Naive thymus-derived CD4-positive, alpha-beta T cell (primary cell): ENCODE data around the gene PET100. TPM values are rescaled to one million over a fixed set of nuclear protein-coding genes. Genes with fewer than 3 reads are reported as not detected.
"Not testable (repeated sequence)": the region's sequence is repeated elsewhere in the genome, so short reads cannot be mapped to it uniquely, and the experiment has no call there.

ENCODE experiments used
- ATAC-seq: fragments of 150-1000 bp; cut with Tn5 transposase; 2 replicates; pipeline ENCODE4 v1.10.0; 2021; ENCODE audit warnings: mild to moderate bottlenecking, moderate library complexity
- CTCF ChIA-PET: fragments of 350-600 bp; sonication (Branson Sonifier 250); formaldehyde crosslinking; loops from one replicate; lab custom pipeline; 2021; ENCODE audit warnings: antibody characterized with exemption; lab: Charles Lee
- POLR2A ChIA-PET: fragments of 350-600 bp; sonication (Branson Sonifier 250); formaldehyde crosslinking; loops from one replicate; lab custom pipeline; 2021; ENCODE audit warnings: antibody characterized with exemption, inconsistent platforms; lab: Charles Lee
- DNase-seq, 9 donors: peaks; one replicate each; pipeline versions ENCODE4 v3.0.0 to v3.0.0-alpha.2; 2020 to 2022; ENCODE audit warnings: mixed read lengths in 1 of 9
- H3K27ac ChIP-seq: one replicate; pipeline ENCODE4 v1.7.0; 2013; ENCODE audit warnings: mild to moderate bottlenecking, low read depth, low read length, moderate library complexity
- H3K27me3 ChIP-seq, 2 donors: one replicate each; pipeline ENCODE4 v1.7.0; 2013; ENCODE audit warnings: low read length in 2 of 2, mild to moderate bottlenecking in 2 of 2, moderate library complexity in 2 of 2; ENCODE audit not compliant: control insufficient read depth in 2 of 2, insufficient read depth in 2 of 2
- H3K36me3 ChIP-seq, 3 experiments: 1 replicate in 2 of 3; 2 replicates in 1 of 3; pipeline ENCODE4 v1.7.0; 2013; ENCODE audit warnings: low read length in 3 of 3, mild to moderate bottlenecking in 3 of 3, moderate library complexity in 1 of 3; ENCODE audit not compliant: insufficient read depth in 3 of 3, control insufficient read depth in 2 of 3
- H3K4me1 ChIP-seq, 2 donors: one replicate each; pipeline ENCODE4 v1.7.0; 2013; ENCODE audit warnings: low read length in 2 of 2, mild to moderate bottlenecking in 2 of 2, moderate library complexity in 1 of 2; ENCODE audit not compliant: control insufficient read depth in 2 of 2, insufficient read depth in 2 of 2
- H3K4me3 ChIP-seq: 2 replicates; pipeline ENCODE4 v1.7.0; 2013; ENCODE audit warnings: mild to moderate bottlenecking, low read length
- H3K9me3 ChIP-seq, 3 experiments: 1 replicate in 2 of 3; 2 replicates in 1 of 3; pipeline ENCODE4 v1.7.0; 2013; ENCODE audit warnings: low read length in 3 of 3; ENCODE audit not compliant: control insufficient read depth in 2 of 3
- H3K27ac Mint-ChIP-seq, 9 donors: one replicate each; pipeline ENCODE4 v1.8.0; 2020 to 2022; ENCODE audit warnings: mixed read lengths in 9 of 9, mild to moderate bottlenecking in 8 of 9, moderate library complexity in 5 of 9, inconsistent platforms in 2 of 9
- H3K27me3 Mint-ChIP-seq, 5 donors: one replicate each; pipeline ENCODE4 v1.8.0; 2021 to 2022; ENCODE audit warnings: mixed read lengths in 5 of 5, mild to moderate bottlenecking in 1 of 5
- H3K36me3 Mint-ChIP-seq, 5 donors: one replicate each; pipeline ENCODE4 v1.8.0; 2020 to 2022; ENCODE audit warnings: mixed read lengths in 5 of 5, mild to moderate bottlenecking in 3 of 5, inconsistent platforms in 1 of 5
- H3K4me1 Mint-ChIP-seq, 7 donors: one replicate each; pipeline ENCODE4 v1.8.0; 2020 to 2022; ENCODE audit warnings: mixed read lengths in 7 of 7, mild to moderate bottlenecking in 3 of 7, inconsistent platforms in 1 of 7
- H3K4me3 Mint-ChIP-seq, 10 donors: one replicate each; pipeline ENCODE4 v1.8.0; 2020 to 2022; ENCODE audit warnings: mild to moderate bottlenecking in 10 of 10, mixed read lengths in 10 of 10, moderate library complexity in 6 of 10, inconsistent platforms in 2 of 10
- H3K9me3 Mint-ChIP-seq, 11 donors: one replicate each; pipeline ENCODE4 v1.8.0; 2020 to 2022; ENCODE audit warnings: mixed read lengths in 11 of 11, mild to moderate bottlenecking in 4 of 11, inconsistent platforms in 1 of 11, moderate library complexity in 1 of 11
- intact Hi-C, 2 donors: fragments of 100-400 bp; cut with micrococcal nuclease; formaldehyde crosslinking; loops; one replicate each; pipeline ENCODE4 v1.15.1; 2023
- polyA plus RNA-seq, 2 donors: library from polyadenylated mRNA; unstranded; fragments of 300-500 nt; fragmentation: Illumina TruSeq; gene quantifications; one replicate each; pipeline ENCODE4 v1.2.3, GENCODE V29; 2021
- total RNA-seq, 6 experiments: library from RNA in 5 of 6; stranded (reverse) in 5 of 6; gene quantifications; 1 replicate in 5 of 6; 2 replicates in 1 of 6; pipeline ENCODE4 v1.2.3 and lab custom pipeline; 2021 to 2026

Gene PET100
- total and polyA plus RNA-seq, 7 experiments from 2014 or later: 112 to 274 (median 127) TPM

DNA sequence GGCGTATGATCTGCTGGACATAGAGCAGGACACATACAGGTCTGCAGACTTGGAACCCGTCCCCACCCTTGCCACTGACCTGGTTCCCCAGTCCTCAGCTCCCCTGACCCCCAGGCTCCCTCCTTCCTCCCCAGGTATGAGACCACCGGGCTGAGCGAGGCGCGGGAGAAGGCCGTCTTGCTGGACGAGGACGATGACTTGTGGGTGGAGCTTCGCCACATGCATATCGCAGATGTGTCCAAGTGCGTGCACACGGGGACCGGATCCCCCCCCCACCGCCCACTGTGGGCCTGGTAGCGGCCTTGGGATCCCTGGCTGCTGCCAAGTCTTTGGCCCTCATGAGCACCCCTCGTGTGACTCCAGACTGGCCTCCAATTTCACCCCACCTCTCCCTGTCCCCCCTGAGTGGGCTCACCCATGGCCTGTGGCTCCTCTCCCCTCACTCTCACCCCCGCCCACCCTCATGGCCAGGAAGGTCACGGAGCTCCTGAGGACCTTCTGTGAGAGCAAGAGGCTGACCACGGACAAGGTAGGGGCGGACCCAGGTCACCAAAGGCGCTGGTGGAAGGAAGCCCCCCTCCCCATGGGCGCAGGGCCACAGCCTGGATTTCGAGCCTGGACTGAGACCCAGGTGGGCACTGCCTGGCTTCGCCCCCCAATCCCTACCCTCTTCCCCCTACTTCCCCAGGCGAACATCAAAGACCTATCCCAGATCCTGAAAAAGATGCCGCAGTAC, 12.9 kb downstream of the PET100 start:
- H3K36me3 Mint-ChIP-seq: peaks cover 0 to 20% (median 8%) of the 10 kb centered on the region in 5 donors
- H3K27me3 Mint-ChIP-seq: no peaks in the 10 kb centered on the region
- POLR2A ChIA-PET: interaction anchor here (0.6 to 1.2 kb wide), 3 partner anchors 11 to 13 kb away, joined by 3 to 4 read pairs (median 3); partner anchors contain the start of gene PET100
- Histone ChIP-seq H3K4me3 (no peak overlapping the region), H3K27me3 (no peaks in the 10 kb centered on the region), H3K36me3 (peaks cover 0 to 68% (median 3%) of the 10 kb centered on the region in 3 experiments), H3K9me3 (no peaks in the 10 kb centered on the region), H3K4me1 (peaks cover 0 to 7% of the 10 kb centered on the region in 2 donors), H3K27ac (no peak overlapping the region)
- CTCF ChIA-PET: interaction anchor here (0.7 kb wide), 1 partner anchor 157 kb away, joined by 3 read pairs; no protein-coding TSS in a partner anchor
- DNase-seq: peak in 1 of 9 donors; percentile 8
- peaks cover 9 to 31% (median 21%) of the 10 kb centered on the region in 7 donors for H3K4me1 Mint-ChIP-seq
- ATAC-seq: no peak
- H3K9me3 Mint-ChIP-seq: peaks cover 0 to 5% (median 0%) of the 10 kb centered on the region in 11 donors
- intact Hi-C loops: no loop called here
- no peak overlapping the region for H3K4me3 Mint-ChIP-seq
- no peak overlapping the region for H3K27ac Mint-ChIP-seq

DNA sequence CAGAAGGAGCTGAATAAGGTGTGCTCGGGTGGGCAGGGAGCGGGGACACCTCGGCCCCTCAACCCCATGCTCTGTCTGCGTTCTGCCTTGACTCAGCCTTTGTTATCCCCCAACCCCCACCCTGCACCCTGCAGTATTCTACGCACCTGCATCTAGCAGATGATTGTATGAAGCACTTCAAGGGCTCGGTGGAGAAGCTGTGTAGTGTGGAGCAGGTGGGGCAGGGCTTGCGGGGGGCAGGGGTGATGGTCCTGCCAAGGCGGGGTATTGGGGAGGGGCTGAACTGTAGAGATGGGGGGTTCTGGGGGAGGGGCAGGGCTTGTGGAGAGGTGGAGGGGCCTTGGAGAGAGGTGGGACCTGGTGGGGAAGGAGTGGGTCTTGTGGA, 13.4 kb downstream of the PET100 start:
- intact Hi-C loops: no loop called here
- Histone ChIP-seq H3K4me1 (peaks cover 0 to 1% of the 10 kb centered on the region in 2 donors), H3K27me3 (no peaks in the 10 kb centered on the region), H3K27ac (no peak overlapping the region), H3K9me3 (no peaks in the 10 kb centered on the region), H3K36me3 (peaks cover 0 to 69% (median 3%) of the 10 kb centered on the region in 3 experiments), H3K4me3 (no peak overlapping the region)
- no peak overlapping the region for H3K27ac Mint-ChIP-seq
- no peaks in the 10 kb centered on the region for H3K27me3 Mint-ChIP-seq
- peaks cover 9 to 28% (median 16%) of the 10 kb centered on the region in 7 donors for H3K4me1 Mint-ChIP-seq
- no peak for ATAC-seq
- peaks cover 0 to 5% (median 0%) of the 10 kb centered on the region in 11 donors for H3K9me3 Mint-ChIP-seq
- POLR2A ChIA-PET: interaction anchor here (1.0 to 1.2 kb wide), 2 partner anchors 12 kb away, joined by 3 to 4 read pairs; no protein-coding TSS in a partner anchor
- no peak overlapping the region for H3K4me3 Mint-ChIP-seq
- DNase-seq: no peak
- peaks cover 0 to 22% (median 8%) of the 10 kb centered on the region in 5 donors for H3K36me3 Mint-ChIP-seq
- CTCF ChIA-PET: no interaction called here

DNA sequence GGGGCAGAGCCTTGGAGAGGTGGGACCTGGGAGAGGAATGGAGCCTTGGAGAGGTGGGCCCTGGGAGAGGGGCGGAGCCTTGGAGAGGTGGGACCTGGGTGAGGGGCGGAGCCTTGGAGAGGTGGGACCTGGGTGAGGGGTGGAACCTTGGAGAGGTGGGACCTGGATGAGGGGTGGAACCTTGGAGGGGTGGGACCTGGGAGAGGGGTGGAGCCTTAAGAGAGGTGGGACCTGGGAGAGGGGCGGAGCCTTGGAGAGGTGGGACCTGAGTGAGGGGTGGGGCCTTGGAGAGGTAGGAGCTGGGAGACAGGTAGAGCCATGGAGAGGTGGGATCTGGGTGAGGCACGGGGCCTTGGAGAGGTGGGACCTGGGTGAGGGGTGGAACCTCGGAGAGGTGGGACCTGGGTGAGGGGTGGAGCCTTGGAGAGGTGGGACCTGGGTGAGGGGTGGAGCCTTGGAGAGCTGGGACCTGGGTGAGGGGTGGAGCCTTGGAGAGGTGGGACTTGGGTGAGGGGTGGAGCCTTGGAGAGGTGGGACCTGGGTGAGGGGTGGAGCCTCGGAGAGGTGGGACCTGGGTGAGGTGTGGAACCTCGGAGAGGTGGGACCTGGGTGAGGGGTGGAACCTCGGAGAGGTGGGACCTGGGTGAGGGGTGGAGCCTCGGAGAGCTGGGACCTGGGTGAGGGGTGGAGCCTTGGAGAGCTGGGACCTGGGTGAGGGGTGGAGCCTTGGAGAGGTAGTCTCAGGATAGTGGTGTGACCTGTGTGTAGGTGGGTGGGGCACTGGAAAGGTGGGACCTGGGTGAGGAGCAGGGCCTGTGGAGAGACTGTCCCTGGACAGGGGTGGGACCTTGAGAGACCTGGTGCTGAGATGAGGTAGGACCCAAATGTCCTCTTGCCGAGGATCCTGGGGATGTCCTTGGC, 14.3 kb downstream of the PET100 start:
- DNase-seq: peak in 1 of 9 donors; percentile 32
- H3K27ac ChIP-seq, H3K4me3 Mint-ChIP-seq, H3K27me3 ChIP-seq, H3K27ac Mint-ChIP-seq, H3K27me3 Mint-ChIP-seq, H3K9me3 ChIP-seq, intact Hi-C loops, H3K4me3 ChIP-seq, ATAC-seq, H3K4me1 ChIP-seq, H3K9me3 Mint-ChIP-seq: not testable (repeated sequence)
- H3K36me3 ChIP-seq: peaks cover 0 to 69% (median 3%) of the 10 kb centered on the region in 3 experiments
- H3K36me3 Mint-ChIP-seq: peaks cover 0 to 21% (median 8%) of the 10 kb centered on the region in 5 donors
- CTCF ChIA-PET: interaction anchor here (0.6 kb wide), 1 partner anchor 13 kb away, joined by 3 read pairs; no protein-coding TSS in a partner anchor
- peaks cover 9 to 24% (median 14%) of the 10 kb centered on the region in 7 donors for H3K4me1 Mint-ChIP-seq
- POLR2A ChIA-PET: interaction anchor here (0.7 kb wide), 1 partner anchor 1927 kb away, joined by 6 read pairs; no protein-coding TSS in a partner anchor

DNA sequence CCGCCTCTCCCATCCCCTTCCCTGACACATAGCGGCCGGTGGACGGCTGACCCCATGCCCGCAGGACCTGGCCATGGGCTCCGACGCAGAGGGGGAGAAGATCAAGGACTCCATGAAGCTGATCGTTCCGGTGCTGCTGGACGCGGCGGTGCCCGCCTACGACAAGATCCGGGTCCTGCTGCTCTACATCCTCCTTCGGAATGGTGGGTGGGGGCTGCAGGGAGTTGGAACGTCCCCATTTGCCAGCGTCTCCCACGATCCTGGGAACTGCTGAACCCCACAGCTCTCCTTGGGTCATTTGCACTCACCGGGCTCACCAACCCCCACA, 14.9 kb downstream of the PET100 start:
- Histone ChIP-seq H3K27me3 (no peaks in the 10 kb centered on the region), H3K4me3 (no peak overlapping the region), H3K36me3 (peaks cover 0 to 66% (median 3%) of the 10 kb centered on the region in 3 experiments), H3K4me1 (no peaks in the 10 kb centered on the region), H3K27ac (no peak overlapping the region), H3K9me3 (no peaks in the 10 kb centered on the region)
- Mint-ChIP-seq H3K27ac (no peak overlapping the region), H3K4me1 (peaks cover 7 to 18% (median 10%) of the 10 kb centered on the region in 7 donors), H3K9me3 (peaks cover 0 to 5% (median 0%) of the 10 kb centered on the region in 11 donors), H3K27me3 (no peaks in the 10 kb centered on the region), H3K4me3 (no peak overlapping the region), H3K36me3 (peaks cover 0 to 19% (median 8%) of the 10 kb centered on the region in 5 donors)
- DNase-seq (no peak), ATAC-seq (no peak)
- intact Hi-C loops: no loop called here
- POLR2A ChIA-PET: no interaction called here
- CTCF ChIA-PET: interaction anchor here (1.0 kb wide), 1 partner anchor 105 kb away, joined by 3 read pairs; no protein-coding TSS in a partner anchor

DNA sequence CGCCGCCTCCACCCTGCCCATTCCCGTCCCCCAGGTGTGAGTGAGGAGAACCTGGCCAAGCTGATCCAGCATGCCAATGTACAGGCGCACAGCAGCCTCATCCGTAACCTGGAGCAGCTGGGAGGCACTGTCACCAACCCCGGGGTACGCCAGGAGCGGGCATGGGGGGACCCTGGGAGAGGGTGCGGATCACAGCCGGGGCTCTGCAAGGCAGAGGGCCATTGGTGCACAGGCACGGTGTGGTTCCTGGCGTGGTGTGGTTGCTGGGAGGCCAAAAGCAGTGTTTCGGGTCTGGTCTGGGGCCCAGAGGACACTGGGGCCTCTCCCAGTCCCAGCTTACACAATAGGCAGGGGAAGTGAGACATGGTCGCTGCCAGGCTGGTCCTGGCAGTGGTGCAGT, 15.6 kb downstream of the PET100 start:
- Histone ChIP-seq H3K4me1 (no peaks in the 10 kb centered on the region), H3K27ac (no peak overlapping the region), H3K9me3 (no peaks in the 10 kb centered on the region), H3K27me3 (no peaks in the 10 kb centered on the region), H3K4me3 (no peak overlapping the region), H3K36me3 (peaks cover 0 to 60% (median 3%) of the 10 kb centered on the region in 3 experiments)
- peaks cover under 1 to 12% (median 4%) of the 10 kb centered on the region in 7 donors for H3K4me1 Mint-ChIP-seq
- peak overlapping the region in 1 of 9 donors; percentile 14 for H3K27ac Mint-ChIP-seq
- ATAC-seq: peak; percentile 62
- H3K27me3 Mint-ChIP-seq: peaks cover 0 to 3% (median 0%) of the 10 kb centered on the region in 5 donors
- CTCF ChIA-PET: interaction anchor here (1.0 kb wide), 1 partner anchor 104 kb away, joined by 3 read pairs; no protein-coding TSS in a partner anchor
- POLR2A ChIA-PET: interaction anchor here (0.9 kb wide), 1 partner anchor 9 kb away, joined by 3 read pairs; no protein-coding TSS in a partner anchor
- peaks cover 0 to 13% (median 5%) of the 10 kb centered on the region in 5 donors for H3K36me3 Mint-ChIP-seq
- no peak overlapping the region for H3K4me3 Mint-ChIP-seq
- intact Hi-C loops: no loop called here
- no peak for DNase-seq
- peaks cover 0 to under 1% (median 0%) of the 10 kb centered on the region in 11 donors for H3K9me3 Mint-ChIP-seq
